HG03342 (cell line): ENCODE data around the gene HIBADH.
"Not testable (repeated sequence)": the region's sequence is repeated elsewhere in the genome, so short reads cannot be mapped to it uniquely, and the experiment has no call there.

Source experiments
- ATAC-seq: cut with Tn5 transposase; IDR thresholded peaks from one replicate; pipeline ENCODE4 v1.9.1; 2021; ENCODE audit warnings: mild to moderate bottlenecking, moderate library complexity; ENCODE audit not compliant: unreplicated experiment

Gene HIBADH

DNA sequence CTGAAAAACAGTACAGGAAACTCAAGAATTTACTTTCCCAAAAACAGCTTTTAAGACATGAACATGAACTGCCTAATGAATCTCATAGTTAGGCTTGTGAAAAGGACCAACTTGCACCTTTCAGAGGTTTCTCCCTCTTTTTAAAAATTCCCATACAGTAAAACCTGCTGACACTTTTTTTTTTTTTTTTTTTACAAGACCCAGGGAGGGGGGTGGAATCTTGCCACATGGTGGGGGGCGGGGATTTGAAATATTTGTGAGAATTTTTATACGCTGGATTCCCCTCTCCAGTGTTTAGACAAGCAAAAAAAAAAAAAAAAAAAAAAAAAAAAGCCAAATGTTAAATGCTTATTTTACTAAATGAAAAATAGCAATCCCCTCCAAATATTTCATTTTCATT, 57.4 kb downstream of the HIBADH start:
- no peak for ATAC-seq

DNA sequence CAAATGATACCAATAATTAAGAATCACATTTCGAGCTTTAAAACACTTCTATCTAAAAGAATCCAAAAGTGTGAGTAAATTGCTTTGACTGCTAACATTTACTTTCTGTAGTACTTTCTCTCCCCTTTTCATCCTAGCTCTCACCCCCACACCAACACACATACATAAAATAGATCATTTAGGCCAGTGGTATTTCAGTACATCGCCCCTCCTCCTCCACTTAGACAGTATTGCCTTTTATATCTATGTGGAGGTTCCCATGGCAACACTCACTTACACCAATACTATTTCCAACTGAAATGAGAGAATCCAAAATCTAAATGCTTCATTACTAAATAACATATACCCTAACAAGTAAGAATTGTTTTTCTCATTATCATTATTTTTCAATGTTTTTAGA, 58.9 kb downstream of the HIBADH start:
- no peak for ATAC-seq

DNA sequence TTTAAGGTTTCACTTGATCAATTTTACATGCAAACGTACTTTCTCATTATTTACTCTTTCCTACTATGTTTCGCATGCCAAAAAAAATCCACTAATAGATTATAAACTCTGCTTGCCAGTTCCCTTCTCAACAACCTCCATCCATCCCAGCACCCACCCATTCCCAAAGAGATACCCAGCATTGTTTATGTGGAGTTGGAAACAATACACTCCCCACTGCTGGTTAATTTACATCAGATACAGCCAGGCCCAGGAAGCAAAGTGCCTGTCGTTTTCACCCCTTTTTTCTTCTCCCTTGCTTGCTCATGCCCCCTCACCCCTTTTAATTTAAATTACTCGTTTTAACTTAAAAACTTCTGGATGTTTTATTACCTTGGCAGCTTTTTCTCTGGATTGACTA, 59.9 kb downstream of the HIBADH start:
- no peak for ATAC-seq

DNA sequence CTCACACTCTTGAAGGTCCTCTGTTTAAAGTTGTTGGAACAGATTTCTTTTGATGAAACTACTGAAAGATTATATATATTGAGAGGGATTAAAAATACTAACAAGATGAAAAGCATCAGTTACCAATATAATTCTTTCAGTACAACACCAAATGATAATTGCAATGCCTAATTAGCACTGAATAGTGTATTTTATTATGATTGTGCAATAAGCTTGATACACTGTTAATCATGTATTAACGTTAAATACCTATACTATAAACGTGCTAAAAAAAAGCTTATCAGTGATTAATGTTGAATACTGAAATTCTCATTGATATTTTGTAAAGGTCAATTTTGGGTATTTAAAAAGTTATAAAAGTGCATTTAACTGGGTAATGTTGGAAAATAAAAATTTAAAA, 61.5 kb downstream of the HIBADH start:
- ATAC-seq, result no peak

DNA sequence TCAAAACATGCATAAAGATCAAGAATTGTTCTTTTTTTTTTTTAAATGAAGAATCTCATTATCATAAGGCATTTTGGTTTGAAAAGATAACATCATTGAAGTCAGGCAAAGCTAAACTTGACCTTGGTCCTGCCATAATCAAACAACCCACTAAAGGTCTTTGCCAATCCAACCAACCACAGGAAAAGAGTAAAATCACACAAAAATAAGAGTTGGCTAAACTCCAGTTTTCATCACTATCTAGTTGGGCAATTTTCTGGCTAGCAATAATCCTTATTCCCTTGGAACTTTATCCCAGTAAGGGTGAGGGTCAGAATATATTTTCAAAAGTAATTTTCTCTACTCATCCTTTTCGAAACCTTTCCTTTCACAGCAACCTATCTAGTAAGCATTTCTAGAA, 62.4 kb downstream of the HIBADH start:
- ATAC-seq, result no peak

DNA sequence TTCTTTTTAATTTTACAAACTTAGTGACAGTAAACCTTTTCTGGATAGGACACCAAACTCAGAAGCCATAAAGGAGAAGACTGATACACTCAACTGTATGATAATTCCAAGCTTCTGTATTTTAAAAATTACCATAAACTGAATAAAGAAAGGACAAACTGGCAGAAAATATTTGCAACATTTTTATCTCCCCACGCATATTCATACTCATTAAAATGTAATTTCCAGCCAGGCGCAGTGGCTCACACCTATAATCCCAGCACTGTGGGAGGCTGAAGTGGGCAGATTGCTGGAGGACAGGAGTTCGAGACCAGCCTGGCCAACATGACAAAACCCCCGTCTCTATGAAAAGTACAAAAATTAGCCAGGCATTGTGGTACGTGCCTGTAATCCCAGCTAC, 67.7 kb downstream of the HIBADH start:
- no peak for ATAC-seq

DNA sequence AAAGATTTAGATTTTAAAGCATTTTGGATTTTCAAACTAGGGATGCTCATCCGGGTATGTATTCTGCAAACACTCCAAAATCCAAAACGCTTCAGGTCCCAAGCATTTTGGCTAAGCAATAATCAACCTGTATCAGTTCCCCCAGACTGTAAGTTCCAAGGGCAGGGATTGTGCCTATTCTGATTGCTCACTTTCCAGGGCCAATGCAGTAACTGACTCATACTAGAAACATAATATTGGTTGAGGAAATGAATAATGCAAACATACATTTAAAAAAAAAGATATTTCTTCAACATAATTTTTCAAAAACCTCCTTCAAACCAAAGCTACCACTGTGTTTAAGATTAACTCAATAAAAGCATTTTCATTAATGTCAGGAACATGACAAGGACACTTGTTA, 69.5 kb downstream of the HIBADH start:
- ATAC-seq, result no peak

DNA sequence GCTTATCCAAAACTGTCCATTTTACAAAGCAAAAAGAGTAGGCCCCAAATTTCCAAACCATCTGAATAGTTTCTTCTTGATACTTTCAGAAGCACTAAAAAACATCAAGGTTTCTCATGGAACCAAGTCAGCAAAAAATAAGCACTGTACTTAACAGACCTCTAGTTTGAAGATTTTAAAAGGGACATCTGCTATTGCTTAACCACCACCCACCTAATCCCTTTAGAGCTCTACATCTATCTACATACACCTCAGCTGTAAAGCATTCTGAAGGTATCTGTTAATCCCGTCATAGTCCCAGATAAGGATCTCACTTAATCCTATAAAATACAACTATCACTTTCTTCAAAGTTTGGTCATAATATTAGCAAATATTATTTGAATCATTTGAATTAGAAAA, 72.3 kb downstream of the HIBADH start:
- no peak for ATAC-seq

DNA sequence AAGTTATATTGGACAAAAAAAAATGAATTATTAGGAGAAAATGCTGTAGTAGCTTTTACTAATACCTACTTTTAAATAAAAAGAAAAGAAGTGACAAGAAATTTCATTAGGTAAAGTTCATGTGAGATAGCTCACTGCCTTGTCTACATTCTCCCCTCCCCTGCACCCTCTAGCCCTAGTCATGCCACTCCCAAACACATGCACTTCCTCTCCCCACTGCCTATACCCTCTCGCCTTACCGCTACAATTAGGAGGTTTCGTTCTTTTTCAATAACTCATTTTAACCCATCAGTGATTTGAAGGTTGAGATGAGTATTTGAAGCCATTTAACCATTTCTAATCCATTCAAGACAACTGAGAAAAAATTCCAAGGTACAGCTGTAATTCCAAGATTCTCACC, 75.3 kb downstream of the HIBADH start:
- ATAC-seq, result no peak

DNA sequence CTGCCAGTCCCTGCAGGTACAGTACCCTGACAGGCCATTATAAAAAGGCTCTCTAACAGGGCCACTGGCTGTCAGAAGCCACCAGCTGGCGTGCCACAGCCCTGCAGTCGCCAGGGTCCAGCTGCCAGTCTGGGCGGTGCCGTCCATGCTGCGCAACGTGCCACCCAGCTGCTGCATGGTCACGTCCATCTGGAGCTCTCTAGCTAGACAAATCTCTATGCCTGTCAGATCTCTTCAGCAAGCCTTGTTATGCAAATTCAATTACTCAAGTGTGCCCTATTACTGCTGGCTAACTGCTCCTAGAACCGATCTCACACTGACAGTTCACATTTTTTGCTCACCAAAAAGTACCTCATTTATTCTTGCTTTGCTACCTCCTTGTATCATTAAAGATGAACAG, 75.9 kb downstream of the HIBADH start:
- ATAC-seq, result peak; percentile 94

DNA sequence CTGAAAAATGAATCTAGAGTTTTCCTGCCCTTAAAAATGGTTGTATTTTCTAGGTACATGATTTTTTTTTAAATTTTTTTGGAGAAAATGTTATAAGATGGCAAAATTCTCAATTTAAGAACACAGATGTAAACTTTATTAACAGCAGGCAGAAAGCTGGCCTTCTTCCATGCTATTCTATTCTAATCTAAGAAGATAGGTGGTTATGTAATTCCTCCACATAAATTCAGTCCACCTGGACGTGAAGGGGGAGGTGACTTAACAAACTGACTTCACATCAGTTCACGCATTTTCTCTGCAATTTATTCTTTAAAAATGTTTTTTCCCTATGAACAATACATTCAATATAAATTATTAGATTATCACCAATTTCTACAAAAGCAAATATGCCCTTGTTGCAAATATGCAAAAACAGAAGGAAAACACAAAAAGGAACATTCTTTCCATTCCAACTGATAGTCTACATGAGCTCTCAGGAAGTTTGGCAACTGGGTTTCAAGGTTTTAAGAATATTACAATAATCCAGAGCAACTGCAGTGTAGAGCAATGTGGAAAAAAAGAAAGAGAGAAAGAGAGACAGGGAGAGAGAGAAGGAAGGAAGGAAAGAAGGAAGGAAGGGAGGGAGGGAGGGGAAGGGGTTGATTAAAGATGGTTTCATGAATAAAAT, 76.8 kb downstream of the HIBADH start:
- no peak for ATAC-seq

DNA sequence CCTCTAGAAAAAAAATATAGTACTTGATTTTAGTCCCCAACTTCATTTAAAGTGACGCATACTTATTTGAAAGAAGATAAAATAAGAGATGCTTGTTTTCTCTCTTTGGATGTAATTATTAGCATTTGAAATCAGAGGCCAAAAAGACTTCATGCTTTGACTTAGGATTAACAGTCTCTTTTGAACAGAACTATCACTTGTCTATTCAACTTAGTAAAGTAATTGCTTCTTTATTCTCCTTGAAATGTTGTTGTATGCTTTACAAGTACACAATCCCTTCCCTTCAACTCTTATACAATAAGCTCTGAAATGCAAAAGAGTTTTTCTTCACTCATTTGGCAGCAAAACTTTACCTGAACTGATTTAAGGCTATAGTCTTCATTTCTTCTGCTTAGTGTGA, 80.8 kb downstream of the HIBADH start:
- ATAC-seq, result no peak

DNA sequence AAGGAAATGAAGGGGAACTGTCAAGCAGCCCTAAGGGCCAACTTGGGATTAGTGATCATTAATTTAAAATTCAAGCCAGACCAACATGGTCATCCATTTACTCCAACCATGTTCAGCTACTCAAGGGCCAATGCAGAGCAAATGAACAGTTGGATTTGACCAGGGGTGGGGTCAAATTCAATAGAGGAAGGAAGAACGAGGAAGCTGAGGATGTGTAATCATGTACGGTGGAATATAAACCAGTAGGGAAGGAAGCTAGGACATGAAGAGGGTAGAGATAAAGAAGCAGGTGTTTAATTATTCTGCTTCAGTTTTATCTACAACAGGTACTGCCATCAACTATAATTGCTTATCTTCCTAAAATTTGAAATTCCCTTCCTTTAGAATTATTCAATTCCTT, 81.6 kb downstream of the HIBADH start:
- no peak for ATAC-seq

DNA sequence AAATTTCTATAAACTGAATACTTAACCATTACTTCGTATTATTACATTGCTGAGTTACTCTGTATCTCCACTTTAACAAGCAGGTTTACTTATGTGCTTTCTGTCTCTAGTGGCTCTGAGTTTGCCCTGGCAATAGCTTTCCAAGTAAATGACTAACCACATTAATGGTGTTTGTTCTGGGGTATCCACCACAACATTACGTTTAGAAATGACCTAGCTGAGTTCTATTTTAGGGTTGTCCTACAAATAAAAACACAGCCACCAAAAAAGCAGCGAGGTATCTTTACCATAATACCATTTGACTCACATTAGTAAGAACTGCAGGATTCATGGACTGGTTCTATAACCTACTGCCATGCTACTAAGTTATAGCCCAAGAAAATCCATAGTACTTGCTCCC, 83.1 kb downstream of the HIBADH start:
- no peak for ATAC-seq

DNA sequence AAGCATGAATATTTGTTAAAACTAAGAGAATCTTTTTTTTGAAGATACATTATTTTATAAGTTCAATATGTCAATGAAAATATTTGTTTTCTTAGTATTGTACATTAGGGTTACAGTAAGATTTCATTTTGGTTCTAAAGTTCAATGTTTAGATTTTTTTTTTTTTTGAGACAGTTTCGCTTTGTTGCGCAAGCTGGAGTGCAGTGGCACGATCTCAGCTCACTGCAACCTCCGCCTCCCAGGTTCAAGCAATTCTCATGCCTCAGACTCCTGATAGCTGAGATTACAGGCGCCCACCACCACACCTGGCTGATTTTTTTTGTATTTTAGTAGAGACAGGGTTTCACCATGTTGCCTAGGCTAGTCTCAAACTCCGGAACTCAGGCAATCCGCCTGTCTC, 84.5 kb downstream of the HIBADH start:
- ATAC-seq, result not testable (repeated sequence)

DNA sequence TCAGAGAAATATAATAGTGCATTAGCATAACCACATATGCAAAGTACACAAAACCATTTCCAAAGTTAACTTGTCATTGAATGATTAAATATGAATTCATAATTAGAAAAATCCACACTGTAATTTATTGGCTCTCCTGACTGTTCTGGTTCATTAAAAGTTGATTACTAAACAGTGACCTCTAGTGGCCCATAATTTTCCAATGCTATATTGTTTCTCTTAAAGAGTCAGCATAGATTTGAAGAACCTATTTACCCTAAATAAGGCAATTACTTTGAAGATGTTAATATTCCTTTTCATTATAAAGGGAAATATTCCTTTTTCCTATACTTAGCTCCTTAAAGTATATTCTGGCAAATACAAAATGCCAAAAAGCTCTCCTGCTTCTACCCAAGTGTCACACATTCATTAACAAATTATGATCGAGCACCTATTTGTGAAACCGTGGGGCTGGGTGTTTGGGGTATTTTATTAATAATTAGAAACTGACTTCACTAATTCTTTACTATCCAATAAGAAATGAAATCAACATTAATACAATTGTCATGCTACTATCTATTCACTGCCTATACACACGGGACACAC, 86.2 kb downstream of the HIBADH start:
- ATAC-seq, result no peak

DNA sequence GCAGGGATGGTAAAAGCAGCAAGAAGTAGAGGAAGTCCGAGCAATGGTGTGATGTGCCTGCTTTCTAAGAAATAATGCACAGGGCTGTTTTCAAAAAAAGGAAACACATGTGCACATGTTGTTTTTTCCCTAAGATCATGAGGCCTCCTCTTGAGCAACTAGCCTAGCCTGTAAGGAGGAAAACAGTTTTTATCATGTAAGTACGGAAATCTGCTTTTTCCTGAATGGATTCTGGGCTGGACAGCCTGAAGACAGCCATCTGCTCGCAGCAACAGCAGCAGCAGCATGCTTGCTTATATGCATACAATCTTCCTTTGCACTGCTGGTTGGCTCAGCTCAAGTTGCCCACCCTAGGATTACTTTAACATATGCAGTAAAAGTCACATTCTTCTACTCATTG, 87.1 kb downstream of the HIBADH start:
- ATAC-seq, result no peak

DNA sequence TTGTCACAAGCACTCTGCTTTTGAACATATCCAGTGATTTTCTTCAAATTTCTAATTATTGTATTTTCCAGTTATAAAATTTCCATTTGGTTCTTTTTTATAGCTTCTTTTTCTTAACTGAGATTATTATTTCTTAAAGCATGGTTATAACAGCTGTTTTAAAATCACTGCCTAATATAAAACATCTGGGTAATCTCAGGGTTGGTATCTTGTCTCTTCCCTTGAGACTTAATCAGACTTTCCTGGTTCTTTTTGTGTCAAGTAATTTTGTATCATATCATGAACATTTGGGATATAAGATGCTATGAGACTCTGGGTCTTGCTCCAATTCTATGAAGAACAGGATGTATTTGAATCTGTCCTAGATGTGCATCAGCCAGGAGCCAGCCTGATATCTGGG, 93.6 kb downstream of the HIBADH start:
- ATAC-seq, result no peak

DNA sequence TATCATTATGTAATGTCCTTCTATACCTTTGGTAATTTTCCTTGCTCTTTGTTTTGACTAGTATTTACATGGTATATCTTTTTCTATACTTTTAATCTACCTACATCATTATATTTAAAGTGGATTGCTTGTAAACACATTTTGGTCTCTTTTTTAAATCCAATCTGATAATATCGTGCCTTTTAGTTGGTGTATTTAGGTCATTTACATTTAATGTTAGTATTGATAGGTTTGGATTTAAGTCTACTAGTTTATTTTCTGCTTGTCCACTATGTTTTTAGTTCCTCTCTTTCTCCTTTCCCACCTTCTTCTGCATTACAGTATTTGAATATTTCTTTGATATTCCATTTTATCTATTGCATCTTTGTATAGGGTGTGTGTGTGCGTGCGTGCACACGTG, 95.4 kb downstream of the HIBADH start:
- ATAC-seq, result no peak

DNA sequence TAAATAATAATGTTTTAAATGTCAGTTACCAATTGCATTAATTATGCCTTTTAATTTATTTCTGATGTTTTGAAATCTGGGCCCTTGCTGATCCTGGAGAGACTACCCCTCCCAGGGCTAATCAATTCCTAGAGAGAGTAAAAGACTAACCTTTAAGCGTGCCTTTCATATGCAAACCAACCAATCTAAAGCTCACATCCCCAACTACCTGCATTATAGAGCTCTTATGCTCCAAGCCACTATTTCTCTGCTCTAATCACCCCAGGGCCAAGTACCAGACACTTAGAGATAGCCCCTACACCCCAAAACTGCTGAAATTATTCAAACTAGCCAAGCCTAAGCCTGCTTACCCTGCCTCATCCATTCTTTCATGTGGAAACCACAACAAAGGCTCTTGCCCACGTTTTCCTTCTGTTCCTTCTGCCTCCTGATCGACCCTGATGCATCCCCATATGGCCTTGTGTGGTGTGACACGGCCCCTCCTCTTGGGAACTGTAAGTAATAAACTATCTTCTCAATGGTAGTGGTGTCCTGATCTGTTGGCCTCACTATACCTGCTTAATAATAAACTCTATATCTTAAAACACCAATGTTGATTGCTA, 97.7 kb downstream of the HIBADH start:
- ATAC-seq, result no peak

DNA sequence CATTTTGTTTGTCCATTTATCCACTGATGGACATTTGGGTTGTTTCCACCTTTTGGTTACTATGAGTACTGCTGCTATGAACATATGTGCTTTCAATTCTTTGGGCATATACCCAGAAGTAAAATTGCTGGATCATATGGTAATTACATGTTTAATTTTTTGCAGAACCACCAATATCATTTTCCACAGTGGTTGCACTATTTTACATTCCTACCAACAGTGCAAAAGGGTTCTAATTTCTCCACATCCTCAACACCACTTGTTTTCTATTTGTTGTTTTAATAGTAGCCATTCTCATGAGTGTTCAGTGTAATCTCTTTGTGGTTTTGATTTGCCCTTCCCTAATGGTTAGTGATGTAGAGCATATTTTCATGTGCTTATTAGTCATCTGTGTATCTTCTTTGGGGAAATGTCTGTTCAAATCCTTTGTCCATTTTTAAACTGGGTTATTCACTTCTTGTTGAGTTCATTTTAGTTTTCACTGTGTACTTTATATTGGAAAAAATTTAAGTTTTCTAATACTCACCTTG, 101.9 kb downstream of the HIBADH start:
- no peak for ATAC-seq

DNA sequence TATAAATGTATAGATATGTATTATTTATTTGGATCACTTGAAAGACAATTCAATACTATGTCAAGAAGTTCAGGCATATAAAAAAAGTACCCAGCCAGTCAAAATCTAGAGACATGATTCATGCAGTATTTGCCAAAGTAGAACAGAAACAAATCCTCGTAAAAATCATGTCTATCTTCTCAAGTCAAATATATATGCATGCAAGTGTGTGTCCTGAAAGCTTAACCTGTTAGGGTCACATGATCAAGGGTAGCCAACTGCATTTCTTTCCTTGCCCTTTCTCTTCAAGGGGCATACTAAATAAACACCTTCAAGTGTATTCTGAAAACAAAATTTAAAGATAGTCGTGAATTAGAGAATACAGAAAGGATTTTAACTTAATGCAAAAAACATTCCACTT, 107.0 kb downstream of the HIBADH start:
- no peak for ATAC-seq

DNA sequence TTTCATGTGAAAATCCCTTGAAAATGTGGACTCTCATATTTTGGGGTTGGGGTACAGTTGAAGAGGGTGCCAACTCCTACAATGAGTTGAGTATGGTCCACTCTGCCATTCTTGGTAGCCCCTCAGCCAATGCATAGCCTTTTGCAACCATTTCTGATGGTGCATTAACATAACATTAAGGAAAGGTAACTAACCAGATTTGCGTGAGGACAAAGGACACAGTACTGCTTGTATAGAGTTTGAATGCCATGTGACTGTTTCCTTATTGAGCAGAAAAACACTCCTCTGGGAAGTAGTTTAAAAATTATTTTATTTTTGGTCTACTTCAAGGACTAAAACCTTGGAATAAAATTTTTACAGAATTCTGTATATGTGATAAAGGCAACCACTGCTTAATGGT, 107.9 kb downstream of the HIBADH start:
- ATAC-seq, result no peak
